C4-2B (cell line): ENCODE measurements around the gene PPM1L.

Experiments
- CTCF ChIP-seq: fragments of 450-650 bp; conservative IDR thresholded peaks from 2 replicates; pipeline ENCODE4 v1.5.1; 2017; ENCODE audit warnings: mild to moderate bottlenecking
- ZFX ChIP-seq: fragments of 450-650 bp; IDR thresholded peaks from 2 replicates; pipeline ENCODE4 v1.6.1; 2017

DNA sequence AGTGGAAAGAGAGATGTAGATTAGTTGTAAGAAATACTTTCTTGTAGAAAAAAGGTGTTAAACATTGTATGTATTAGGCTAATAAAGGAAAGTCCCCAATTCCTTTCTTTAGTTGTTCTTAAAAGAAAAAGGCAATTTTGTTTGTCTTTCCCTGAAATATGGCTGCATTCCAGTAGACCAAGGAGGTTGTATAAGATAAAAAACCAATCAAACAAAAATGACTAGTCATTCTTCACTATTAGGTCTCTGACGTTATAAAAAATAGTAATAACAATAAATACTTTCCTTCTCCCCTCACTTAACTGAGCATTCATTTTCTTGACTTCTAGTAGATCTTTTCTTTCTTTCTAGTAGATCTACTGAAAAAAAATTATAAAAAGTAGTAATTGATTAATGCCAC, 8.6 kb upstream of the PPM1L start:
- TF ChIP-seq CTCF = no peak
- no peak for TF ChIP-seq ZFX
